ENCODE data around the gene HES4.

- TF ChIP-seq EZH2 (IDR thresholded peaks at IDR 0.05) (no peak), CTCF (IDR thresholded peaks at IDR 0.05 in 2 of 3, conservative IDR thresholded peaks at IDR 0.05 in 1 of 3; ENCODE audit: borderline replicate concordance in 1 of 3, insufficient read depth in 1 of 3, low read depth in 2 of 3, low read length in 2 of 3) (no peak), EGR1 (IDR thresholded peaks at IDR 0.05; ENCODE audit: low read depth) (no peak)
Observed at GRCh38 chr1:981491-981954, 18.4 kb downstream of the HES4 start.

All from HCT116 (cell line).